Epithelial cell of prostate (primary cell): ENCODE data around the gene MMP24.
A peak's percentile ranks its signal among the peaks of the same experiment; 100 is the strongest.
"Not testable (repeated sequence)": the region's sequence is repeated elsewhere in the genome, so short reads cannot be mapped to it uniquely, and the experiment has no call there.

Experiments used
- DNase-seq: peaks from one replicate; pipeline ENCODE4 v3.0.0-alpha.2; 2011; ENCODE audit warnings: low read depth, low spot score
- H3K27ac ChIP-seq: fragments of 450-650 bp; 2 replicates; pipeline ENCODE4 v1.5.1; 2017; ENCODE audit warnings: mild to moderate bottlenecking

Gene MMP24

DNA sequence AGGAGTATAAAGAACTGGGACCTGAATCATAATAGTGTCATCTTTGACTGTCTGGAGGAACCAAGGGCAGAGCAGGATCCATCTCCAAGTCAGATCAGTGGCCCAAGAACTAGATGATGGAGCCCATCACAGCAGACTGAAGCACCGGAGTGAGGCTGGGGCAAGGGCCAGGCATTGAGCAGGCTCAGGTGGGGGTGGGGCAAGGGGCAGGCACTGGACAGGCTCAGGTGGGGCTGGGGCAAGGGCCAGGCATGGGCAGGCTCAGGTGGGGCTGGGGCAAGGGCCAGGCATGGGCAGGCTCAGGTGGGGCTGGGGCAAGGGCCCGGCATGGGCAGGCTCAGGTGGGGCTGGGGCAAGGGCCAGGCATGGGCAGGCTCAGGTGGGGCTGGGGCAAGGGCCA is 26.1 kb downstream of the MMP24 start:
- not testable (repeated sequence) for DNase-seq, H3K27ac ChIP-seq

DNA sequence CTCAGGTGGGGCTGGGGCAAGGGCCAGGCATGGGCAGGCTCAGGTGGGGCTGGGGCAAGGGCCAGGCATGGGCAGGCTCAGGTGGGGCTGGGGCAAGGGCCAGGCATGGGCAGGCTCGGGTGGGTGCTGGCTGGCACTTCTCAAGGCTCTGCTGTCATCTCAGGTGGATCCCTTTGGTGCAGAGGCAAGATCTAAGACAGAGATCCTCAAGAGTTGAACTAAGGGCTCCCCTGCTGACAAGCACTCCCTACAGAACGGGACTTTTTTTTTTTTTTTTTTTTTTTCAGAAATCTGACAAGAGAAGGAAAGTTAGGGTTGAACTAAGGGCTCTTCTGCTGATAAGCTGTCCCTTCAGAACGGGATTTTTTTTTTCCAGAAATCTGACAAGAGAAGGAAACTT is 26.5 kb downstream of the MMP24 start:
- no peak overlapping the region for H3K27ac ChIP-seq
- DNase-seq: no peak

DNA sequence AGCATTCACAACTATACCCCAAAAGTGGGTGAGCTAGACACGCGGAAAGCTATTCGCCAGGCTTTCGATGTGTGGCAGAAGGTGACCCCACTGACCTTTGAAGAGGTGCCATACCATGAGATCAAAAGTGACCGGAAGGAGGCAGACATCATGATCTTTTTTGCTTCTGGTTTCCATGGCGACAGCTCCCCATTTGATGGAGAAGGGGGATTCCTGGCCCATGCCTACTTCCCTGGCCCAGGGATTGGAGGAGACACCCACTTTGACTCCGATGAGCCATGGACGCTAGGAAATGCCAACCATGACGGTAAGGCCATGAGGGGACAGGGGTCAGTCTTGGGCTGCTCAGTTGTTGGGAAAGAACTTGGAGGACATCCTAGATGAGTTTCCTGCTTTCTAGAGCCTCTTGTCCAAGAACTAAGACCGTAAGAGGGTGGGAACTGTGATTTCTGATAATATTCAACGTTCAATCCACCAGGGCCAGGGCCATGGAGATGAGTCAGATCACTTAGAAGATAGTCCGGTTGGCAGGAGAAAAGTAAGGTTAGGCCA is 28.0 kb downstream of the MMP24 start:
- DNase-seq: no peak
- no peak overlapping the region for H3K27ac ChIP-seq

DNA sequence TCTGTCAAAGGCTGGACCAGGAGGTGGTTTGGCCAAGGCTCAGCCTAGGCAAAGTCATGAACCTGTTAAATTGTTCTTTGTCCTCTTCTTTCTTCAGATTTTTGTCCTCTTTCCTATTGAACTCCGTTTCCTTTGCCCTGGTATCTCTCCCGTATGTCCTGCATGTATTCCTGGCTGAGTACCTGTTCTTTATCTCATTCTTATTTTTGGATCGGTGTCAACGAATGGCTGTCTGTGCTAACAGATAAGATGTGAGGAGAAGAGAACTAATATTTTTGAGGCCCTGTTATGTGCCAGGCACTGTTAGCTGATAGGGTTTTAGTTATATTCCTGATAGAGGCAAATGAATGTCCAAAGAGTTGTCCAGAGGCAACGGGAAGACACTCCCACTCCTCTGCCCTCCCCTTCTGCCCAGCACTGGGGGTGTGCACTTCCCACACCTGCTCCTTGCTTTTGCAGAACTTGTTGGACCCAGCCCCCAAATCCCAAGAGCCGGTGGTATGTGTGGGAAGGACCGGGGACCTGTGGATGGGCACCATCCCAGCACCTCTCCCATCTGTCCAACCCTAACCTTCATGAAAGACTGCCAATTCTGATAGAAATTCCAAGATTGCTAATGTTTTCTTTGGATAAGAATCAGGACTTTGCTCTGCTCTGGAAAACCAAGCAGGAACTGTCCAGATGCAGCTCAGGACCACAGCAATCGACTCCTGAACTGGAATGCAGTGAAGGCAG is 30.9 kb downstream of the MMP24 start:
- no peak overlapping the region for H3K27ac ChIP-seq
- DNase-seq: no peak

DNA sequence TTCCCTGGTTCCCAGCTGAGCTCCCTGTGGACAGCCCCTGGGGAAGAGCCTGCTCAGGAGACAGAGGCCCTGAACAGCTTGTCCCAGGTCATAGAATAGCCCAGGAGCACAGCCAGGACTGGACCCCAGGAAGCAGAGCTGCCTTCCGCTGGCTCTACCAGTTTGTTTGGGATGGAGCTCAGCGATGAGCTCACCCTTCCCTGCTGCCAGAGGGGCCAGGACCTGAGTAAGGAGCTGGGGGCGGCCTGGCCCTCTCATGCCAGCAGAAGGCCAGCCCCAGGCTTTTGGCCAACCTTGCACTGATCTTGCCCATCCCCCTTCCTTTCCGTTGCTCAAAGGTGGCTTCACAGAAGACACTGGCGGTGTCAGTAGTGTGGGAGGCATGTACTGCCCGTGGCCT is 33.9 kb downstream of the MMP24 start:
- no peak overlapping the region for H3K27ac ChIP-seq
- no peak for DNase-seq

DNA sequence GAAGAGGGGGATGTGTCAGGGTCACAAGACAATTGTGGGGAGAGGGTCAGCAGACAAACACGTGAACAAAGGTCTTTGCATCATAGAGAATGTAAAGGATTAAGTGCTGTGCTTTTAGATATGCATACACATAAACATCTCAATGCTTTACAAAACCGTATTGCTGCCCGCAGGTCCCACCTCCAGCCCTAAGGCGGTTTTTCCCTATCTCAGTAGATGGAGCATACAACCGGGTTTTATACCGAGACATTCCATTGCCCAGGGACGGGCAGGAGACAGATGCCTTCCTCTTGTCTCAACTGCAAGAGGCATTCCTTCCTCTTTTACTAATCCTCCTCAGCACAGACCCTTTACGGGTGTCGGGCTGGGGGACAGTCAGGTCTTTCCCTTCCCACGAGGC is 35.8 kb downstream of the MMP24 start:
- not testable (repeated sequence) for DNase-seq
- H3K27ac ChIP-seq: peak overlapping the region; percentile 73

DNA sequence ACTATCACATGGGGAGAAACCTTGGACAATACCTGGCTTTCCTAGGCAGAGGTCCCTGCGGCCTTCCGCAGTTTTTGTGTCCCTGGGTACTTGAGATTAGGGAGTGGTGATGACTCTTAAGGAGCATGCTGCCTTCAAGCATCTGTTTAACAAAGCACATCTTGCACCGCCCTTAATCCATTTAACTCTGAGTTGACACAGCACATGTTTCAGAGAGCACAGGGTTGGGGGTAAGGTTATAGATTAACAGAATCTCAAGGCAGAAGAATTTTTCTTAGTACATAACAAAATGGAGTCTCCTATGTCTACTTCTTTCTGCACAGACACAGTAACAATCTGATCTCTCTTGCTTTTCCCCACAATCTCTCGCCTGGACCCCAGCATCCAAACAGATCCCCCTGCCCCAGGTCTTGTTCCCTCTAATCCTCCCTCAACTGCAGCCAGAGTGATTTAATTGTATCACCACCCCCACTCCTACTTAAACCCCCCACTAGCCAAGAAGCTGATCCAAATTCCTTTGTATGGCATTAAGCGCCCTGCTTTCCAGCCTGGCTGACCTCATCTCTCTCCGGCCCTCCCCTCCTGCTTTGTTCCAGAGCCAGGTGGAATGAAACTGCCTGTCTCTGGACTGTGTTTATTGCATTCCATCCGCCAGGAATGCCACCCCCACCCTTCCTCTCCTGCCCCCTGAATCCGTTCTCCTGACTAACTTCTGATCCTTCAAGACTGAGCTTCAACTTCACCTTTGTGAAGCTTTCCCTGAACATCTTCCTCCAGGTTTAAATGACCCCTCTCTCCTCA is 36.4 kb downstream of the MMP24 start:
- peak overlapping the region; percentile 73 for H3K27ac ChIP-seq
- DNase-seq: not testable (repeated sequence)

DNA sequence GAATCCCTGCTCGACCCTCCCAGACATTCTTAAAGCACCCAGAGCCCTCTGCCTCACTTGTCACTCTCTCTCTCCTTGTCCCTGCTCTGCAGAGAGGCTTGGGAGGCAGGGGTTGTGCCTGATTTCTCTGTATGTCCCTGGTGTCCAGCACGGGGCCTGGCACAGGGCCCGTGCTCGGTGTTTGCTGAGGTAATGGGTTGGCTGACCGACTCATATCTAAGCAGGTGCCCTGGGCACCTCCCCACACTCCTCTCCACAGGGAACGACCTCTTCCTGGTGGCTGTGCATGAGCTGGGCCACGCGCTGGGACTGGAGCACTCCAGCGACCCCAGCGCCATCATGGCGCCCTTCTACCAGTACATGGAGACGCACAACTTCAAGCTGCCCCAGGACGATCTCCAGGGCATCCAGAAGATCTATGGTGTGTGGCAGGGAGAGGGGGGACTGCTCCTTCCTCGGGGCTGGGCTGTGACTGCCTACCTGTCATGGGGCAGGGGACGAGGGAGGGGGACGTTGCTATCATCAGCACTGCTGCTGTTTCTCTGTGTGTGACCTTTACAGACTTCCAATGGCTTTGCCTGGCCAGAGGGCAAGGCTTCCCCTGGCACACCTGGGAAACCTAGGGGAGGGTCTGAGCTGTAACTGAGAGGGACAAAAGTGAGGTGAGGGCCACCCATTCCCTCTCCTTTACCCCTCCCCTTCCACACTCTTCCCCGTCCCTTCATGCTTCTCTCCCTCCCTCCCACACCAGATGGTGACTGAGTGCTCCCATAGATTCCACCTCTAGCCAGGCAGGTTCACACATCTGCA is 37.2 kb downstream of the MMP24 start:
- H3K27ac ChIP-seq: peak overlapping the region; percentile 73
- no peak for DNase-seq

DNA sequence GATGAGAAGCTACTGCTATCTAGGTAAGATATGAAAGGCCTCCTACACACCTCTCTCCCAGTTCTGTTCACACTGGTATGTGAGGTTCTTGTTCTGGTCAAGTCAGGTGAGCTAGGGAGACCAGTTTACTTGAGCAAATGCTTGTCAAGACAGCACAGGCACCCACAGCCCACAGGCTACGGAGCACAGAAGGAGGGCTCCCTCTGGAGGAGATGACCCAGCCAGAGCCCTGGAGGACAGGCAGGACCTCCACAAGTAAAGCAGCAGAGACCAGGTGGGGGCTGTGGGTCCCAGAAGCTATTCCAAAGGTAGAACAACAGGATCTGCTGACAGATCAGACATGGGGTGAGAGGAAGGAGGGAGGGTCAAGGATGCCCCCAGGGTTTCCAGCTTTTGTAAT is 38.3 kb downstream of the MMP24 start:
- no peak overlapping the region for H3K27ac ChIP-seq

DNA sequence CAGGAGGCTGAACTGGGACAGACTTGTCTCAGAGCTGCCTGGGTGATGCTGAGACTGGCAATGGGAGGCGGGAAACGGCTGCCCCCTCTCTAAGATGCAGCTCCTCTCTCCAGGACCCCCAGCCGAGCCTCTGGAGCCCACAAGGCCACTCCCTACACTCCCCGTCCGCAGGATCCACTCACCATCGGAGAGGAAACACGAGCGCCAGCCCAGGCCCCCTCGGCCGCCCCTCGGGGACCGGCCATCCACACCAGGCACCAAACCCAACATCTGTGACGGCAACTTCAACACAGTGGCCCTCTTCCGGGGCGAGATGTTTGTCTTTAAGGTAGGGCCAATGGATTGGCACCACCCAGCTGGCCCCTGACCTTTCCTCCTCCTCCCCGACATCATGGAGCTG is 40.6 kb downstream of the MMP24 start:
- DNase-seq: no peak
- H3K27ac ChIP-seq: no peak overlapping the region

More for the DNA sequence above, 38.3 kb downstream of the MMP24 start:
- no peak for DNase-seq

DNA sequence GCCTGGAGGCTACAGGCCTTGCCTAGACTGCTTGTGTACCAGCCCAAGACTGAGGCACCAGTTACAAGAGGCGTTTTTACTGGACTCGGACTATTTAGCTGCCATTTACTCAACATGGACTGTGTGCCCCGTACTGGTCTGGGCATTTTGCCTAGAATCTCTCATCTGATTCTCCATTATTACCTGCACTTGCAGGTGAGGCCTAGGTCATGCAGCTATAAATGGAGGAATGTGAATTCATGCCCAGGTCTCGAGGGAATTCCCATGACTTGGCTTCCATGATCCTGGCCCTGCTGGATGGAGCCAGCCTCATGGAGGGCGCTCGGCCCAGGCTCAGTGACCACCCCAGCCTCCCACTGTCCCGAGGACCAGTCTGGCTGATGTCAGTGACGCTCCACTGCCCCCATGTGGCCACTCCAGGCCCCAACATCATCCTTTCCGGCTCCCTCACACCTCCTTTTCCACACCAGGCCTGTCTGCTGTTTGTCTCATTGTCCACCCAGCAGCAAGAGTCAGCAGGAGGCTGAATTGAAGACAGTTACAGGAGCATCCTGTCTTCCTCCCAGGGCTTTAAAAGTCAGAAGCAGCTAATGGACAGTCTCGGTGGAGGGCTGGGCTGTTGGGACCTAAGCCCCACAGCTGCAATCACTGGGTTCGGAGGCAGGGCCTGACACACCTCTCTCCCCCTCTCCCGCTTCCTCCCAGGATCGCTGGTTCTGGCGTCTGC is 42.7 kb downstream of the MMP24 start:
- no peak for DNase-seq
- no peak overlapping the region for H3K27ac ChIP-seq

DNA sequence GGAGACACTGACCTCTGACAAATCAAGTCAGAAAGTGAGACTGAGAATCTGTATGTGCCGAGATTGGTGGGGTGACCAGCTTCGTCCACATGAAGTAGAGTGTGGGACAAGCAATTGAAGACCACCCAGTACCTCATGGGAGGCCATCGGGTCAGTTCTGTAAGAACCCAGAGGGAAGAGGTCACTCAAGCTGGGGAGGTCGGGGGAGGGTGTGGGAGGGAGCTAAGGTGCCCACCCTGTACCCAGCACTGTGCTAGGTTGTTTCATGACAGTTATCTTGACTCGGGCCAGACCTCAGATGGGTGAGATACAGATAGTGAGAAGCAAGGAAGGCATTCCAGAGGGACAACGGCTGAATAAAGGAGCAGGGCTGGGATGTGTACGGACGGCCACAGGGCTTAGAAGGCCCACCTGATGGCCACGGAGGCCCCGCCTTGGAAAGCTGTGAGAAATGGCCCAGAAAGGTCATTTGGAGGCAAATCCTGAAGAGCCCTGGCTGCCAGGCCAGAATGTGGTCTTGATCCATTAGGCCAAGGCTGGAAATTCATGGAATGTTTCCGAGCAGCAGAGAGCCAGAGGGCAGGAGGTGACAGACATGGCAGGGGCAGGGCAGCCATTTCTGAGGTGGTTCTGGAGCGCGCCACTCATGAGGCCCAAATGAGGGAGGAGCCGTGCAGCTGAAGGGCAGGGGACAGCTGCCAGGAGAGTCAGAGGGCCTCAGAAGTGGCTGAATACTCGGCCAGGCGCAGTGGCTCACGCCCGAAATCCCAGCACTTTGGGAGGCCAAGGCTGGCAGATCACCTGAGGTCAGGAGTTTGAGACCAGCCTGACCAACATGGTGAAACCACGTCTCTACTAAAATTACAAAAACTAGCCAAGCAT is 43.8 kb downstream of the MMP24 start:
- DNase-seq: no peak
- no peak overlapping the region for H3K27ac ChIP-seq

DNA sequence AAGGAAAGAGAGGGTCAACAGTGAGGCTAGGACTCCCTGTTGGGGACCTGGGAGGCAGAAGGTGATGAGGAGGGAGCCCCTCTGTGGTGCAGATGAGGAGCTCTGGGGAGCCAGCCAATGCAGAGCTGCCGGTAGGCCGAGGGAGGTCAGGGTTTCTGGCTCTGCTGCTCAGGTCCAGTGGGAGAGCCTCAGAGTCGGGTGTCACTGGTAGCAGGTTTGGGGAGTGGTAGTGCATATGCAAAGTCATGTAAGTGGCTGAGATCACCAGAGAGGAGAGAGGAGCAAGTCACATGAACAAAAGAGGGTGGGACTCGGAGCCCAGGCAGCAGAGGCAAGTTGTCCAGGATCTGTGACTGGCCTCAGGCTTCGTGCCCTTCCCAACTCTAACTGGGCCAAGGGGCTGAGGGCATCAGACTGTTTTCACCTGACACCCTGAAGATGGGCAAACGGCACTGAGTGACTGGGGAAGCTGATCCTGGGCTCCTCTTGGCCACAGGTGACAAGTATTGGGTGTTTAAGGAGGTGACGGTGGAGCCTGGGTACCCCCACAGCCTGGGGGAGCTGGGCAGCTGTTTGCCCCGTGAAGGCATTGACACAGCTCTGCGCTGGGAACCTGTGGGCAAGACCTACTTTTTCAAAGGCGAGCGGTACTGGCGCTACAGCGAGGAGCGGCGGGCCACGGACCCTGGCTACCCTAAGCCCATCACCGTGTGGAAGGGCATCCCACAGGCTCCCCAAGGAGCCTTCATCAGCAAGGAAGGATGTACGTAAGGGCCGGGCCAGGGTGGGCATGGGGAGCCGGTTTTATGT is 44.8 kb downstream of the MMP24 start:
- no peak for DNase-seq
- no peak overlapping the region for H3K27ac ChIP-seq

DNA sequence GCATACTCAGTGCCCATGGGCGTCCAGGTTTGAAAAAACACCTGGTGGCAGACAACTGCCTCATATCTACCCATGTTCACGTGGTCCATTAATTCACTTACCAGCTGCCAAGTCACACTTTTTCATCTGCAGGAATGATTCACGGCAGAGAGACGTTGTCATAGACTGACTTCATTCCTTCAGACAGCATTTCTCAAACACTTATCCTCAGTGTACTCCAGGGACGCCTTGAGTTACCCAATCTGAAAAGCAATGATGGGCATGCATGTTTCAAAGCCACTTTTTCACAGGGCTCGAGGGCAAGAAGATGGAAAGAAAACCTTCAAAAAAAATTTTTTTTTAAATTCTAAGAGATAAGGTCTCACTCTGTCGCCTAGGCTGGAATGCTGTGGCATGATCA is 45.4 kb downstream of the MMP24 start:
- no peak for DNase-seq
- no peak overlapping the region for H3K27ac ChIP-seq

DNA sequence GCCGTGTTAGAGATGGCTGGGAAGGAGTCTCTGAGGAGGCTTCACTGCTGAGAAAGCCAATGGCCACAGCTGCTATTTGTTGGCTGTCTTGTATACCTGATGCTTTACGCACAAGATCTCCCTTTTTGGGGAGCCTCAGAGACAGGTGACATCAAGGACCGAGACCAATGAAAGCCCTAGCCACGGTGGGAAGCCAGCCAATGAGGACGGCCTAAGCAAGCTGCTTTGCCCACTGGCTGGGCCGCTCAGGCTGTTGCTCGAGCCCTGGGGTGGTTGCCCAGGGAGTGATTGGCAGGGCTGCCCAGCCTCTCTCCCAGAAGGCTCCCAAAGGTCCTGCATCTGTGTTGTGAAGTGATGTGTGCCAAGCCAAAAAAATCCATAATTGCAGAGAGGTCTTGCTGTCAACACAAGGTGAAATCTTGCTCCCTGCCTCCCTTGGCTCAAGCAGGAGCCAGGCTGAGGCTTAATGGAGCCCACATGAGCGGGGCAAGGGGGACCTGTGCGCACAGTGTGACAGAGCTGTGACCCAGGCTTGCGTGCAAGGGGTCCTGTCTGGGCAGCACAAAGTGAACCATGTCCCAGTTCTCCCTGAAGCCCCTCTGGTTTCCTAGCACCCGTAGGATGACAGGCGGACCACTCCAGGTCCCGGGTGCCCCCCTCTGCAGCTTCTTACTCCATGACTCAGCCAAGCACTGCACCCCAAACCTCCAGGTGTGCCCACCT is 47.1 kb downstream of the MMP24 start:
- no peak for DNase-seq
- no peak overlapping the region for H3K27ac ChIP-seq

DNA sequence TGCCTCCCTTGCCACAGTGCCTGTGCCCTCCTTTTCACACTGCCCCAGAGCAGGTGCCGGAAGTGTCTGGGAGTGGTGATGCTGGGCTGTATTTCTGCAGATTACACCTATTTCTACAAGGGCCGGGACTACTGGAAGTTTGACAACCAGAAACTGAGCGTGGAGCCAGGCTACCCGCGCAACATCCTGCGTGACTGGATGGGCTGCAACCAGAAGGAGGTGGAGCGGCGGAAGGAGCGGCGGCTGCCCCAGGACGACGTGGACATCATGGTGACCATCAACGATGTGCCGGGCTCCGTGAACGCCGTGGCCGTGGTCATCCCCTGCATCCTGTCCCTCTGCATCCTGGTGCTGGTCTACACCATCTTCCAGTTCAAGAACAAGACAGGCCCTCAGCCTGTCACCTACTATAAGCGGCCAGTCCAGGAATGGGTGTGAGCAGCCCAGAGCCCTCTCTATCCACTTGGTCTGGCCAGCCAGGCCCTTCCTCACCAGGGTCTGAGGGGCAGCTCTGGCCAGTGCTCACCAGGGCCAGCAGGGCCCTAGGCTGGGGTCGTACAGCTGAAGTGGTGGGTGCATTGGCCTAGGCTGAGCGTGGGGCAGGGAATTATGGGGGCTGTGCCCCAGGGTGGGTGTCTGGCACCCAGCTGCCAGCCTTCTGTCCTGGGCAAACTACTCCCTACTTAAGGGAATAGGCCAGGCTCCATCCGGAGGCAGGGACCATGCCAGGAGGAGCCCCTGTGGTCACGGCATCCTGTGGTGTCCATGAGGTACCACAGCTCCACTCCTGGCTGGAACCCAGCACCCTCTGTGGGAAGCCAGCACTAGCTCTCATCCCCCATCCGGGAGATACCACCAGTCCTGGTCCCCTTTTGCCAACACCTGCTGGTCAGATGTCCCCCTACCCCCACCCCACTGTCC is 47.9 kb downstream of the MMP24 start:
- H3K27ac ChIP-seq: no peak overlapping the region
- no peak for DNase-seq
